ENCODE results near the gene TRIM61.

GRCh38 chr4:164946810-164947209, 30.6 kb downstream of the TRIM61 start:
- TF ChIP-seq, protein P1, sequence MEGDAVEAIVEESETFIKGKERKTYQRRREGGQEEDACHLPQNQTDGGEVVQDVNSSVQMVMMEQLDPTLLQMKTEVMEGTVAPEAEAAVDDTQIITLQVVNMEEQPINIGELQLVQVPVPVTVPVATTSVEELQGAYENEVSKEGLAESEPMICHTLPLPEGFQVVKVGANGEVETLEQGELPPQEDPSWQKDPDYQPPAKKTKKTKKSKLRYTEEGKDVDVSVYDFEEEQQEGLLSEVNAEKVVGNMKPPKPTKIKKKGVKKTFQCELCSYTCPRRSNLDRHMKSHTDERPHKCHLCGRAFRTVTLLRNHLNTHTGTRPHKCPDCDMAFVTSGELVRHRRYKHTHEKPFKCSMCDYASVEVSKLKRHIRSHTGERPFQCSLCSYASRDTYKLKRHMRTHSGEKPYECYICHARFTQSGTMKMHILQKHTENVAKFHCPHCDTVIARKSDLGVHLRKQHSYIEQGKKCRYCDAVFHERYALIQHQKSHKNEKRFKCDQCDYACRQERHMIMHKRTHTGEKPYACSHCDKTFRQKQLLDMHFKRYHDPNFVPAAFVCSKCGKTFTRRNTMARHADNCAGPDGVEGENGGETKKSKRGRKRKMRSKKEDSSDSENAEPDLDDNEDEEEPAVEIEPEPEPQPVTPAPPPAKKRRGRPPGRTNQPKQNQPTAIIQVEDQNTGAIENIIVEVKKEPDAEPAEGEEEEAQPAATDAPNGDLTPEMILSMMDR (IDR thresholded peaks at IDR 0.05): no peak
- TF ChIP-seq POLR2A (IDR thresholded peaks at IDR 0.05): no peak

Measured in vagina (tissue), 2 donors.